K562 (cell line): Measurements from ENCODE around the gene SLC25A26. TPM values are rescaled to one million over a fixed set of nuclear protein-coding genes. Genes with fewer than 3 reads are reported as not detected.

ENCODE experiments used
- ADNP ChIP-seq: fragments of 200-800 bp; sonication (Bioruptor generic); IDR thresholded peaks from 2 replicates; pipeline ENCODE4 v1.6.1; 2016; ENCODE audit warnings: missing genetic modification characterization, missing compliant biosample characterization
- ATF2 ChIP-seq: sonication (generic); formaldehyde crosslinking; IDR thresholded peaks from 2 replicates; pipeline ENCODE4 v1.8.1; 2022; ENCODE audit warnings: missing genetic modification reagents
- E2F3 ChIP-seq: fragments of 250-450 bp; sonication (Bioruptor Pico); IDR thresholded peaks from 2 replicates; pipeline ENCODE4 v1.4.0; 2020; ENCODE audit warnings: mild to moderate bottlenecking
- GTF3C2 ChIP-seq: IDR thresholded peaks from 3 replicates; pipeline ENCODE4 v1.6.1; 2011; ENCODE audit warnings: borderline replicate concordance, mild to moderate bottlenecking, moderate library complexity; ENCODE audit not compliant: insufficient read length; ENCODE audit errors: extremely low read depth
- PBX2 ChIP-seq, 2 experiments: IDR thresholded peaks in 1 of 2; conservative IDR thresholded peaks in 1 of 2; 2 replicates each; pipeline ENCODE4 v1.6.1; 2016; ENCODE audit warnings: low read depth in 2 of 2, mild to moderate bottlenecking in 1 of 2, missing compliant biosample characterization in 1 of 2, missing genetic modification characterization in 1 of 2, moderate library complexity in 1 of 2
- TAF1 ChIP-seq: IDR thresholded peaks from 2 replicates; pipeline ENCODE4 v1.6.1; 2011; ENCODE audit warnings: mild to moderate bottlenecking, low read length, moderate library complexity; ENCODE audit not compliant: insufficient read depth, control insufficient read depth, severe bottlenecking; ENCODE audit errors: extremely low read depth
- TAF7 ChIP-seq: fragments of 450-650 bp; IDR thresholded peaks from 2 replicates; pipeline ENCODE4 v1.6.1; 2016; ENCODE audit warnings: missing genetic modification characterization, missing compliant biosample characterization
- ZC3H11A ChIP-seq: IDR thresholded peaks from 2 replicates; pipeline ENCODE4 v1.6.1; 2012; ENCODE audit warnings: low read depth, low read length, improper control_type of control experiment
- polyA plus RNA-seq, 8 experiments: library from polyadenylated mRNA; depleted of rRNA in 4 of 8; stranded (reverse) in 5 of 8; unstranded in 3 of 8; fragments of >200 nt; fragmentation: Nextera tagmentation in 2 of 8; fragmentation: Illumina TruSeq in 1 of 8; extraction: Ambion mirVana in 2 of 8; extraction: Trizol in 1 of 8; gene quantifications; 2 replicates each; pipeline versions ENCODE4 v1.2.1 to v1.2.3, GENCODE V29; 2011 to 2014; ENCODE audit warnings: inconsistent platforms in 1 of 8, missing spikeins in 1 of 8
- total RNA-seq, 7 experiments: library from RNA; depleted of rRNA in 6 of 7; stranded (reverse); fragments of >200 nt in 6 of 7; fragmentation: Illumina TruSeq in 2 of 7; extraction: Trizol in 2 of 7; gene quantifications; 2 replicates each; pipeline versions ENCODE4 v1.2.1 to v1.2.3, GENCODE V29; 2011 to 2021; ENCODE audit warnings: low replicate concordance in 1 of 7

Gene SLC25A26
- total and polyA plus RNA-seq, 9 of the 15 experiments (the other 6 are each of a cell fraction or from before 2014, with no cell fraction given): 7.2 to 29.1 (median 12.6) TPM

GRCh38 chr3:66371432-66371831 lies 150.6 kb downstream of the SLC25A26 start (continued):
- TF ChIP-seq PBX2 (CRISPR knock-in tag; IDR thresholded peaks at IDR 0.05; ENCODE audit: low read depth): no peak
- no peak for TF ChIP-seq PBX2 (tag; conservative IDR thresholded peaks at IDR 0.05; ENCODE audit: low read depth)
- no peak for TF ChIP-seq E2F3 (CRISPR knock-in tag)
- no peak for TF ChIP-seq GTF3C2
- TF ChIP-seq ATF2: no peak
- TF ChIP-seq TAF1: no peak
- TF ChIP-seq TAF7 (tag): no peak
- TF ChIP-seq ADNP (tag): no peak
- no peak for TF ChIP-seq ZC3H11A
